ENCODE results near the gene EEF2K.
"Not testable (repeated sequence)": the region's sequence is repeated elsewhere in the genome, so short reads cannot be mapped to it uniquely, and the experiment has no call there.

Gene EEF2K

GRCh38 chr16:22206013-22206841, at the start of gene EEF2K:
TSS of gene EEF2K (plus strand) at chr16:22206278. CDS start at chr16:22225730, 19,452 bp downstream.
- DNase-seq: peak; percentile 78 to 91

DNA sequence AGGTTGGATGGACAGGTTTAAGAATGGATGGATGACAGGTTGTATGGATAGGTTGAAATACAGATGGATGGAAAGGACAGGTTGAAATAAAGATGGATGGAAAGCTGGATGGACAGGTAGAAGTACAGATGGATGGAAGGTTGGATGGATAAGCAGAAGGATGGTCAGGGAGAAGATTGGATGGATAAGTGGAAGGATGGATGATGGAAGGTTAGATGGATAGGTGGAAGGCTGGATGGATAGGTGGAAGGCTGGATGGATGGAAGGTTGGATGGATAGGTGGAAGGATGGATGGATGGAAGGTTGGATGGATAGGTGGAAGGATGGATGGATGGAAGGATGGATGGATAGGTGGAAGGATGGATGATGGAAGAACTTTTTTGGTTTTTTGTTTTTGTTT, 44.7 kb upstream of the EEF2K start:
- no peak for DNase-seq

- no peak for DNase-seq
Measured at GRCh38 chr16:22161999-22162655, 44.0 kb upstream of the EEF2K start, which contains the start of gene SDR42E2. TSS of gene SDR42E2 (plus strand) at chr16:22162506. CDS start at chr16:22165583, 3,077 bp downstream.

GRCh38 chr16:22162656-22163009, 43.4 kb upstream of the EEF2K start:
- DNase-seq: no peak

DNA sequence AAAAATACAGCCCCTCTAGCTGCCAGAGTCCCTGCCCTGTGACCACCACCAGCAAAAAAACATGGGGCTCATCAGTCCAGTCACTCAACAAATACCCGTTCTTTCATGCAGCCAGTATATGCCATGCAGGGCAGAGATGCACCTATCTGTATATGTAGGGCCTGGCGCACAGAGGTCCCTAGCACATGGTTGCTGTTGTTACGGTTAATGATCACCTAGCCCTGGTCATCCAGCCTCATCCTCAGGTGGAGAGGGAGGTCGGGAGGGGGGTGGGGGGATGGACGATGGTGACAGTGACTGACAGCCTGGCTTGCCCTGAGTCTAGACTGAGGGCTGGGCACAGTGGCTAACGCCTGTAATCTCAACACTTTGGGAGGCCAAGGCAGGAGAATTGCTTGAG, 42.3 kb upstream of the EEF2K start:
- DNase-seq: no peak

DNA sequence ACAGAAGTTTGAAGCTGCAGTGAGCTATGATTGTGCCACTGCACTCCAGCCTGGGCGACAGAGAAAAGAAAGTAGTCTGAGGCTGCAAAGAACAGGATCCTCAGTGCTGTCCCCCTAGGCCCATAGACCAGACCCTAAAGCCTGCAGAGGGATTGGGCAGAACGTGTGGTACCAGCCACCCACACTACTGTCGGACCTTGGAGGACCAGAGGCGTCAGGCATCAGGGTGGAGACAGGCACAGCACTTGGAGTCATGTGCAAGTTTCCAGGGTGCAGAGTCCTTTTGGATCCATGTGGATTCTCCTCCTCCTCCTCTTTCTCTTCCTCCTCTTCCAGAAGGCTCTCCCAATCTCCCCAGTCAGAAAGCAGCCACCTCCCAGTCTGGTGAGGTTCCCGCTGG, 41.6 kb upstream of the EEF2K start:
- DNase-seq: no peak

DNA sequence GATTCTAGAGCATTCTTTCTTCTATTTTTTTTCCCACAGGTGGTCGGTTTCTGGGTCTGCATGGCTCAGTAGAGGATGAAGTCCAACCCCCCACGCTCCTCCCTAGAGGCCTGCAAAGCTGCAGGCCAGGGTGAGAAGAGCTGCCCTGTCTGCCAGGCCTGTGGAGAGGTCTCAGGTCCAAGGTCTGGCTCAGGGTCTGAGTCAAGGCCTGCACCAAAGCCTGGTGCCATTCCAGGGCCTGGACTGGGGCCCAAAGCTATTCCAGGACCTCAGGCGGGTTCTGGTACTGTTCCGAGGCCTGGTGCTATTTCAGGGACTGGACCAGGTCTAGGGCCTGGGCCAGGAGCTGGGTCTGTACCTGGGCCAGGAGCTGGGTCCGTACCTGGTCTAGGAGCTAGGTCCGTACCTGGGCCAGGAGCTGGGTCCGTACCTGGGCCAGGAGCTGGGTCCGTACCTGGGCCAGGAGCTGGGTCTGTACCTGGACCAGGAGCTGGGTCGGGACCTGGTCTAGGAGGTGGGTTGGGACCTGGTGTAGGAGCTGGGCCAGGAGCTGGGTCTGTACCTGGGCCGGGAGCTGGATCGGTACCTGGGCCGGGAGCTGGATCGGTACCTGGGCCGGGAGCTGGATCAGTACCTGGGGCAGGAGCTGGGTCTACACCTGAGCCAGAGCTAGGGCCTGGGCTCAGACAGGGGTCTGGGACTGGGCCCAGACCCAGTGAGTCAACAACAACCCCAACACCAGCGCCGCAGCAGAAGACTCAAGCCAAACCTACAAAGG, 40.4 kb upstream of the EEF2K start:
- DNase-seq: no peak

DNA sequence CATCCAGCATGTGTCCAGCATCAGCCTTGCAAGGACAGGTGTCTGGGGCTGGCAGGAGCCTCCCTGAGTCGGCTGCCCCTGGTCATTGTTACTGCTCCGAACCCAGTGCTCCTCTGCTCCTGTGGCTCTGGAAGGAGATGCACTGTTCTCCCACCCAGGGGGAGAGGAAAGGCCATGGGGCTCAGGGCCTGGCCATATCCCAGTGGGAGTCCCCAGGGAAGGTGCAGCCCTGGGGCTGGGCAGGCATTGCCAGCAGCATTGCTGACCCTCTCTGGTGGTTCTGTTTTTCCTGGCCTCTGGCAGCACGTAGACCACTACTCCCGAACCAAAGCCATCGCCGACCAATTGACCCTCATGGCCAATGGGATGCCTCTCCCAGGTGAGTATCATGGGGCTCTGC, 34.1 kb upstream of the EEF2K start:
- DNase-seq: no peak

DNA sequence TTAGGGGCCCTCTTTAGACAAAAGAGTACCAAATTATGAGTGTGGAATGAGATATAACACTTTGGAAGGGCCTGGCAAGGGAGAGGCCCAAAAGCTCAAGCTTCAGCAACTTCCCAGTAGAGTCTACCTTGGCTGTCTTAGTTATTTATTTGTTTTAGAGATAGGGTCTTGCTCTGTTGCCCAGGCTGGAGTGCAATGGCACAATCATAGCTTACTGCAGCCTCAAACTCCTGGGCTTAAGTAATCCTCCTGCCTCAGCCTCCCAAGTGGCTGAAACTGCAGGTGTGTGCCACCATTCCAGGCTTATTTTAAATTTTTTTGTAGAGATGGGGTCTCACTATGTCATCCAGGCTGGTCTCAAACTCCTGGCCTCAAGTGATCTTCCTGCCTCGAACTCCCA, 33.4 kb upstream of the EEF2K start:
- not testable (repeated sequence) for DNase-seq

GRCh38 chr16:22174642-22175041, 31.4 kb upstream of the EEF2K start:
- DNase-seq: no peak

DNA sequence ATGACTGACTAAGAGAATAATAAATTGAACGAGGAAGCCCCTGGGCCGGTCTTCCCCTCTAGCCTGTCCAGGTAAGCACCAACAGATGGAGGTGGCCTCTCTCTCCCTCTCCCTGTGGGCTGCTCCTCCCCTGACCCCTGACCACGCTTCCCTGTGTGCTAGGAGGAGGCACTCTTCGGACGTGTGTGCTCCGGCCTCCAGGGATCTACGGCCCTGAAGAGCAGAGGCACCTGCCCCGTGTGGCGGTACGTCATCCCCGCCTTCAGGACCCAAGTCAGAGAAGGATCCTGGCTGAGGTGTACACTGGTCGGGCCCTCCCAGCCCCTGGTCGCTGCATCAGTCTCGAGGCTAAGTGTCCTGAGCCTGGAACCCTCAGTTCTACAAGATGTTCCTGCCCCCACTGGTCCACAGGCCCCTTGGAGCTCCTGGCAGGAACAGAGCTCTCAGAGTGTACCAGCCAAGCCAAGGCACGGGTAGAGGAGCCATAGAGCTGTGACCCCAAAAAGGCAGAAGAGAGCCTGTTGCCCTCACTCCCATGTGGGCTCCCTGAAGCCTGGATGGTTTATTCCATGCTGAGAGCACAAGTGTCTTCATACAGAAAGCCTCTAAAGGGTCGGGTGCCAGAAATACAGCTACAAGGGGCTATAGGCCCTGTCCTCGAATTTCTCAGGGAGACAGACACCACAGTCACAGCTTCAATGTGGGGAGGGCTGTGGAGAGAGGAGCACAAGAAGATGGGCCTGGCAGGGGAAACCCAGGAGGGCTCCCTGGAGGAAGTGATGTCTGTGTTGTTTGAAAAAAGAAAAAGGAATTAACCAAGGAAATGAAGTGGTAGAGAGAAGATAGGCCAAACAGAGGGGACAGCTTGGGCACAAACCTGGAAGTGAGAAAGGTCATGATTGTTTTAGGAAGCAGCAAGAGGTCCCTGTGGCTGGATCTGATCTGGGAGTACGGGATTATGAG, 27.8 kb upstream of the EEF2K start:
- DNase-seq: no peak

DNA sequence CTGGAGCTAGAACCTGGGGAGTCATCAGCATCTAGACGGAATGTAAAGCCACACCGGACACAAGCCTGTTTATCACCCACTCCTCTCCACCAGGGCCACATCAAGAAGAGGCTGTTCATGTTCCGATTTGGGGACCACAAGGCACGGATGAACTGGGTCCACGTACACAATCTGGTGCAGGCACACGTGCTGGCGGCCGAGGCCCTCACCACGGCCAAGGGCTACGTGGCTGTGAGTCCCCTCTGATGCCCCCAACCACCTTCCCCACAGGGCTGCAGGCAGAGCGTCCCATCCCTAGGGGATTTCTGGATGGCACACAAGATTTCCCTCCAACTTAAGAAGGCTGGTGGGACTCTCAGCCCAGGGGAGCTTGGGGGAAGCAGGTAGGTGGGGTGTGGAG, 24.7 kb upstream of the EEF2K start:
- no peak for DNase-seq

DNA sequence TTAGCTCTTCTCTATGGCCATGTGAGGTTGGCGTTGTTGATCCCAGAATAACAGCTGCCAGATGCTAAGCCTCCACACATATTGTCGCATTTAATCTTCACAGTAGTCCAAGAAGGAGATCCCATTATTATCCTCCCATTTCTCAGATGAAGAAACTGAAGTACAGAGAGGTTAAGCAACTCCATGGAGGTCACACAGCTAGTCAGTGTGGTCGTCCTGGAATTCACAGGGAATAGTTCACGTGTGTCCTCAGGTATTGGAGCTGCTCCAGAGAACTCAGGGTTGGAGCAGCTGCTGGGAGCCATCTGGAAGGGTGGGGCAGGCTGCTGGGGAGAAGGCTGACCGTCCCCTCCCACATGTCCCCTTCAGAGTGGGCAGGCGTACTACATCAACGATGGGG, 24.2 kb upstream of the EEF2K start:
- no peak for DNase-seq

DNA sequence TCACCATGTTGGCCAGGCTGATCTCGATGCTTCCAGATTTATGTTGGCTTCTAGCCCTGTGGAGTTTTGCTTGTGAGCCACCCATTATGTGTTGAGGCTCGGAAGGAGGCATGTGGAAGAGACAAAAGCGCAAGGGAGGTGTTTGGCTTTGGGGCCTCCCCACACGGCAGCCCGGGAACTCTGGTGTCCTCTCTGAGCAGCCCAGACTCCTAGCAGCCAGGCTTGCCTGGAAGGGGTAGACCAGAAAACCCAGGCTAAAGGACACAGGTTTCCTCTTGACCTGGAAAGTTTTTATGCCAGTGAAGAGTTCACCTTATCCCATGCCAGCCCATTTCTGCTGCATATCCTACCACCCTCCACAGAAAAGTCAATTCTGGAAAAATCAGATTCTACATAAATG, 22.7 kb upstream of the EEF2K start:
- DNase-seq: no peak

DNA sequence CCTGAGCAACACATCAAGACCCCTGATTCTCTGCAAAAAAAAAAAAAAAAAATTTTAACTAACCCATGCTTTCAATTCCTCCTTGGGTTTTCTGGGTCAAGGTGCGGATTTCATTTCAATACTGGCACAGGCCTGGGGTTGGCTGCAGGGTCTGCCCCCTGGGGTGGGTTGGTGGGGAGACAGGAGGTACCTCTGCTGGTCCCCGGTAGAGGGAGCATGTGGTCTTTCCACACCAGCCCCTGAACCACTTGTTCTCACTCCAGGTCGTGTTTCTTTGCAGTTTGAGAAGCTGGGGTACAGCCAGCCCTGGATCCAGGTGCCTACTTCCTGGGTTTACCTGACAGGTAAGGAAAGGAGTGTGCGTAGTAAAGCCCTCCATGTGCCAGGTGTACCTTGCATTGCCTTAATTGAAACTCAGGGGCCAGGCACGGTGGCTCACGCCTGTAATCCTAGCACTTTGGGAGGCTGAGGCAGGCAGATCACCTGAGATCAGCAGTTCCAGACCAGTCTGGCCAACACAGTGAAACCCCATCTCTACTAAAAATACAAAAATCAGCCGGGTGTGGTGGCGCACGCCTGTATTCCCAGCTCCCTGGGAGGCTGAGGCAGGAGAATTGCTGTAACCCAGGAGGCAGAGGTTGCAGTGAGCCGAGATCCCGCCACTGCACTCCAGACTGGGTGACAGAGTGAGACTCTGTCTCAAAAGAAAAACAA, 22.0 kb upstream of the EEF2K start:
- no peak for DNase-seq

DNA sequence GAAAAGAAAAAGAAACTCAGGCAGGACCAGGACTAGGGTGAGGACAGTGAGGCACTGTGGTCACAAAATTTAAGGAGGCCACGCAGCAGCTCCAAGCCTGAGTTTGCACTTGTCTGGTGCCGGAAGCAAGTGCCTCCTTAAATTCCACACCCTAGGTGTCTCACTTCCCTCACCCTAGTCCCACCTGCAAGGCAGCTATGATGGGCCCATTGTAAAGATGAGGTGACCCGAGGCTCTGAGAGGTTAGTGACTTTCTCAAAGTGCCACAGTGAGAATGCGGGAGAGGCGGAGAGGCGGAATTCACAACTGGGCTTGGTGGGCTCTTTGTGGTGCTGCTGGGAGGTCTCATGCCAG, 21.5 kb upstream of the EEF2K start:
- DNase-seq: no peak

DNA sequence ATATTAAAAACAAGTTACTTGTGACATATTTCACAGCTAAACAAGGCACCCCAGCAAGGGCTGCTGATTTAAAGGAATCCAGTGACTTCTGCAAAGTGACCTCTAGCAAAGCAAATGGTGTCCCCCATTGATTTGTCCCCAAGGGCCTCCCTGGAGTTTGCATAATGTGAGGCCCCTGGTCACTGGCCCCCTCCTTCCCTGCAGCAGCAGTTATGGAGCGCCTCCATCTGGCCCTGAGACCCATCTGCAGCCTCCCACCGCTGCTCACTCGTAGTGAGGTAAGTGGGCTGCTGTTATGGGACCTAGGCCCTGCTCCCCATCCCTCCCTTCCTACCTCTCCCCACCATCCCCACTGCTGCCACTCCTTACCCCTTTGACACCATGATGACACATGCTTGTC, 19.6 kb upstream of the EEF2K start:
- peak in 1 of 2 experiments; percentile 8 for DNase-seq

DNA sequence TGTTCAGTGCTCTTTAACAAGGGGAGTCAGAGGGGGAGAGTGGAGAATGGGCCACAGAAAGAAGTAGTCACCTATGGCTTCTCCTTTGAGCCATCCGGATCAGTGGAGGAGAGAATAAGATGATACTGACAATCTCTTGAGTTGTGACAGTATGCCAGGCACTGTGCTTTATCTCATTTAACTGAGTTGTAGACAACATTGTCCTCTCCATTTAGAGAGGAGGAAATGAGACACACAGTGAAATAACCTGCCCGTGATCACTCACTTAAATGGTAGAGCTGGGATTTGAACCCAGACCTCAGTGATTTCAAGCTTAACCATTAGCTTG, 17.8 kb upstream of the EEF2K start:
- no peak for DNase-seq

- peak; percentile 20 to 58 for DNase-seq
Measured at GRCh38 chr16:22188595-22189442, 17.3 kb upstream of the EEF2K start.

GRCh38 chr16:22189473-22190080, 16.5 kb upstream of the EEF2K start:
- DNase-seq: no peak
